Measurements from ENCODE around the gene SMYD2. TPM values are rescaled to one million over a fixed set of nuclear protein-coding genes. Genes with fewer than 3 reads are reported as not detected.

SMYD2 gene
- total RNA-seq, 1 donor from 2014 or later, result 18.2 TPM

GRCh38 chr1:214342525-214342924 is 61.6 kb downstream of the SMYD2 start:
- H3K9me3 ChIP-seq, result no peaks in the 10 kb centered on the region
- no peaks in the 10 kb centered on the region for H3K4me1 ChIP-seq
- H3K36me3 ChIP-seq, result no peaks in the 10 kb centered on the region
- H3K27ac ChIP-seq, result no peak overlapping the region
- DNase-seq (ENCODE audit: extremely low spot score in 2 of 2), result no peak
- no peaks in the 10 kb centered on the region for H3K27me3 ChIP-seq
- intact Hi-C loops (cut with DNase I), result no loop called here
- no peak for TF ChIP-seq POLR2A (IDR thresholded peaks at IDR 0.05)
- no peak for TF ChIP-seq CTCF (IDR thresholded peaks at IDR 0.05)
- no peak for TF ChIP-seq POLR2AphosphoS5 (IDR thresholded peaks at IDR 0.05; ENCODE audit: insufficient read depth in 1 of 2, low read depth in 1 of 2)
- no peak overlapping the region for H3K4me3 ChIP-seq

- intact Hi-C loops (cut with DNase I), result no loop called here
- TF ChIP-seq POLR2AphosphoS5 (IDR thresholded peaks at IDR 0.05; ENCODE audit: insufficient read depth in 1 of 2, low read depth in 1 of 2), result no peak
- Histone ChIP-seq H3K4me1 (no peaks in the 10 kb centered on the region), H3K27me3 (no peaks in the 10 kb centered on the region), H3K9me3 (no peaks in the 10 kb centered on the region), H3K36me3 (no peaks in the 10 kb centered on the region), H3K4me3 (no peak overlapping the region), H3K27ac (no peak overlapping the region)
- DNase-seq (ENCODE audit: extremely low spot score in 2 of 2), result no peak
These were observed 63.9 kb downstream of the SMYD2 start for GRCh38 chr1:214344897-214345296.

GRCh38 chr1:214349008-214349407 is 68.0 kb downstream of the SMYD2 start:
- H3K27ac ChIP-seq, result no peak overlapping the region
- no peaks in the 10 kb centered on the region for H3K27me3 ChIP-seq
- H3K36me3 ChIP-seq, result no peaks in the 10 kb centered on the region
- H3K4me1 ChIP-seq, result no peaks in the 10 kb centered on the region
- intact Hi-C loops (cut with DNase I), result no loop called here
- no peak for TF ChIP-seq POLR2A (IDR thresholded peaks at IDR 0.05)
- no peak for TF ChIP-seq POLR2AphosphoS5 (IDR thresholded peaks at IDR 0.05; ENCODE audit: insufficient read depth in 1 of 2, low read depth in 1 of 2)
- TF ChIP-seq CTCF (IDR thresholded peaks at IDR 0.05), result no peak
- H3K4me3 ChIP-seq, result no peak overlapping the region
- no peak for DNase-seq (ENCODE audit: extremely low spot score in 2 of 2)
- no peaks in the 10 kb centered on the region for H3K9me3 ChIP-seq

- Histone ChIP-seq H3K4me1 (no peaks in the 10 kb centered on the region), H3K27ac (no peak overlapping the region), H3K9me3 (no peaks in the 10 kb centered on the region), H3K36me3 (no peaks in the 10 kb centered on the region), H3K27me3 (no peaks in the 10 kb centered on the region), H3K4me3 (no peak overlapping the region)
- TF ChIP-seq CTCF (IDR thresholded peaks at IDR 0.05) (no peak), POLR2AphosphoS5 (IDR thresholded peaks at IDR 0.05; ENCODE audit: insufficient read depth in 1 of 2, low read depth in 1 of 2) (no peak), POLR2A (IDR thresholded peaks at IDR 0.05) (no peak)
- intact Hi-C loops (cut with DNase I), result no loop called here
- DNase-seq (ENCODE audit: extremely low spot score in 2 of 2), result no peak
These were observed 68.8 kb downstream of the SMYD2 start for GRCh38 chr1:214349781-214350180.

- peaks cover 0 to 4% of the 10 kb centered on the region in 2 donors for H3K36me3 ChIP-seq
- intact Hi-C loops (cut with DNase I), result no loop called here
- H3K9me3 ChIP-seq, result no peaks in the 10 kb centered on the region
- no peak overlapping the region for H3K27ac ChIP-seq
- no peak for DNase-seq (ENCODE audit: extremely low spot score in 2 of 2)
- H3K4me3 ChIP-seq, result no peak overlapping the region
- TF ChIP-seq CTCF (IDR thresholded peaks at IDR 0.05) (no peak), POLR2AphosphoS5 (IDR thresholded peaks at IDR 0.05; ENCODE audit: insufficient read depth in 1 of 2, low read depth in 1 of 2) (no peak), POLR2A (IDR thresholded peaks at IDR 0.05) (no peak)
- no peaks in the 10 kb centered on the region for H3K4me1 ChIP-seq
- H3K27me3 ChIP-seq, result no peaks in the 10 kb centered on the region
These were observed 70.8 kb downstream of the SMYD2 start for GRCh38 chr1:214351551-214352277.
